Stimulated activated CD4-positive, alpha-beta T cell treated with anti-CD3 and anti-CD28 coated beads, Interleukin-2, amount 100 ng/mL, for 48 hours (primary cell): ENCODE results near the gene DUSP1.
"Not testable (repeated sequence)": the region's sequence is repeated elsewhere in the genome, so short reads cannot be mapped to it uniquely, and the experiment has no call there.

Experiments used
- DNase-seq, 2 donors: peaks; one replicate each; pipeline ENCODE4 v3.0.0-alpha.2; 2020

DUSP1 gene

DNA sequence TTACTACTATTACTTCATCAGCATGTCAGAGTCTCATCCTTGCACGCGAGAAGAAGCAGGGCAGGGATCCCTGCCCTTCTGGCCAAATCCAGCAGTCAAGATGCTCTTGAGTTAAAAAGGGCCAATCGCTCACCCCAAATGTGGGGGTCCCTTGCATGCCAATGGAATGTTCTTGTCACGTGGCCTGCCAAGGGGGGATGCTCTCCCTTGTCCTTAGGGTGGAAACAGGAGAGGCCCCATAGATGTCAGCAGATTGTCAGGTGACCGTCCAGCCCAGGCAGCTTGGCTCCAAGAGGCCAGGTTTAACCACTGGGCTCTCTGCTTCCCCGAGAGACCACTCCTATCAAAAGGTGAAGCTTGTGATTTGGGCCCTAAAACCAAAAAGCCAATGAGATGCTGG, 25.3 kb upstream of the DUSP1 start:
- no peak for DNase-seq

DNA sequence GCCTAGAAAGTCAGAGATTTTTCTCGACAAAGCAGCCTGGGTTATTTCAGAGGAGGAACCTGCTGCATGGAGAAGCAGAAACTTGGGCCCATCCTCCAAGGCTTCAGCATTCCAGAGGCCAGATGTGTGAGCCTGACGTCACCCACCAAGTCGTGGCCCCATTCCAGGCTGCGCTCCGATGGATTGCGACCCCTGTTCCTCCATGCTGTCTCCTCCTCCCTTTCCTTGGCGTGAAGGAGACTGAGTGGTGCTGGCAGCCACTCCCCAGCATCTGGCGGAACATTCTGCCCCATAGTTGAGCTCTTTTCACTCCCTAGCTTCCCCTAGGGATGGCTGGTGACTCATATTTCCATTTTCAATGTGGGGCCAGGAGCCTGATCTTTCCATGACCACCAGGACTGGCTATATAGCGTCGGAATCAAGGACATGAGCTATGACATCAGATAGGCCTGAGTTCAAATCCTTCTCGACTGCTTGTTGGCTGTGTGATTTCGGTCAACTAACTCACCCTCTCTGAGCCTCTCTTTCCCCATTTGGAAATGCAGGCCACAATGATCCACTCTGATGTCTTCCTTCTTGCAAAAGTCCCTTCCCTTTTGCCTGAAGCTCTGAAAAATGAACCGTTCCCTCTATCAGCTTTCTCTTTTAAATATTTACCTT, 24.5 kb upstream of the DUSP1 start:
- no peak for DNase-seq

DNA sequence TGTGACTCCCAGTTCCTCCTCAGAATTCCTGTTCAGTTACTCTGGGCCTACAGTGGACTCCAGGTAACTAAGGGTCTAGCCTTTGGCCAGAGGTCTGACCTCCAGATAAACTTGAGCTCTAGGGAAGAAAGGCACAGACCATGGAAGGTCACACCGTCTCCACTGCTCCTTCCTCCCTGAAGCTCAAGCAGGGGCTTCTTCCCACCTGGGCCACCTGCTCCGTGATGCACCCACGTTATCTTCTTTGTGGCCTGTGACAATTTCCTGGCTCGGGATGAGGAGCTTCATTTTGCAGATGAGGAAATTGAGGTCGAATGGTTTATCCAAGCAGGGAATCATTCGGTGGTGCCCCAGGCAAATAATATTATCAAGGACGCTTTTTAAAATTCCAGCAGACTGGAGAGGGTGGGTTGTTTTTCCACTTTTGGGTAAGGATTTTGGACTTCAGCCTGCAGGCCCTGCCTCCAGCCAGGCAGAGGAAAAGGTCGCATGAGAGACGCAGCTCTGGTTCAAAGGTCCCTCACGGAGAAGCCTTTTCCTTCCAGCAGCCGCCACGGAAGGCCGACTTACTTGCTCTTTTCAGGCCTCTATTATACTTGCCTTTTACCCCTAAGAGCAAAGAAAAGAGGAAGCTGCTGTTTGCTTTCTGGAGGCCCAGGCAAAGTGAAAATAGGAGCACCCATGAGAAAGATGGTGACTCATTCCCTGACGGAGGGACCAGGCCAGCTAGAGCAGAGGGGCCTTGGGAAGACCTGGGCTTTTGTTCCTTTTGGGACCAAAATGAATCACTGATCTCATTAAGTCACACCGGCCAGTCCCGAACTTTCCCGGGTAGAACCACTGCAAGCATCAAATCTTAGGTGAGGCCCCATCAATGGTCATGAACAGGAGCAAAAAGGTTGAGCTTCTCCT, 22.8 kb upstream of the DUSP1 start:
- no peak for DNase-seq

- DNase-seq = no peak
Observed at GRCh38 chr5:172792701-172793570, 21.9 kb upstream of the DUSP1 start.

DNA sequence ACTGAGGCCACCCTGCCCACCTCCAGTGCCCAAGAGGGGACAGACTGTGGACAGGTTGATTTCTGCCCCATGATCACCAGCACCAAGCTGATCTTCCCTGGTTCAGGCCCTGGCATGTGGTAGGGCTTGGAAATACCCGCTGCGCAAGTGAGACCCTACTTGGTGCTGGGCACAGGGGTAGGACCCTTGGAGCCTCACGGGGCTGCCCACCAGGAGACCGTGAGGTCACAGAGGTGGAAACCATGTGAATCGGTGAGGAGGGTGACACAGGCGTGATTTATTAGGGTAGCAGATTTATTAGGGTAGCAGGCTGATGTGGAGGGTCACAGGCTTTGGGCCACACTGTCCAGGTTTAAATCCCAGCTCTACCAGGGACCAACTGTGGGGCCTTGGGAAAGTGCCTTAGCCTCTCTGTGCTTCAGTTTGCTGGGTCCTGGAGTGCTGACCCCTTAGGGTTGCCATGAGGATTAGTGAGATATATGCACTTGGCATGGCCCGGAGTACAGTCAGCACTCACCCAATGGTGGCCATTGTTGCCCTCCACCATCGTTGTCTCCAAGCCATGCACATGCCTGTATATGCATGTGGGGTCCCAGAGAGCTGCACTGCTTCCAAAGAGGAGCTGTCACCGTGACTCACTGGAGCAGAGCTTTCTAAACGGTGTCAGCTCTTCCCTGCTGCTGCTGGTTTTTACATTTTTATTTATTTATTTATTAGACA, 20.9 kb upstream of the DUSP1 start:
- DNase-seq = no peak

DNA sequence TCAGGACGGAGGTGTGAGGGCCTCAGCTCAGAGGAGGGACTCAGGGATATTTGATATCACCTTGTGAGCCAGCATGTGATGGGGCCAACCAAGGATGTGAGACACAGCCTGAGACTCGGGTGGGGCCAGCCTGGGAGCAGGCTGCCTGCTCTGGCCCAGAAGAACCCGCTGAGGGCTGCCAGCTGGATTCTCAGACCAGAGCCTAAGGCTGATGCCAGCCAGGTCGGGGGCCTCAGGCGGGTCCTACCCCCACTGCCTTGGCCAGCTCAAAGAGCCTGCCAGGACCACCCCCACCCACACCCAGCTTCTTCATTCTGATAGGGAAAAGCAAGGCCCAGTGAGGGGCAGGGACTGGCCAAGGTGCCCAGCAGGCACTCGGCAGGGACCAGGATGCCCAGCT, 20.3 kb upstream of the DUSP1 start:
- no peak for DNase-seq

GRCh38 chr5:172790496-172790889, 19.5 kb upstream of the DUSP1 start:
- no peak for DNase-seq

DNA sequence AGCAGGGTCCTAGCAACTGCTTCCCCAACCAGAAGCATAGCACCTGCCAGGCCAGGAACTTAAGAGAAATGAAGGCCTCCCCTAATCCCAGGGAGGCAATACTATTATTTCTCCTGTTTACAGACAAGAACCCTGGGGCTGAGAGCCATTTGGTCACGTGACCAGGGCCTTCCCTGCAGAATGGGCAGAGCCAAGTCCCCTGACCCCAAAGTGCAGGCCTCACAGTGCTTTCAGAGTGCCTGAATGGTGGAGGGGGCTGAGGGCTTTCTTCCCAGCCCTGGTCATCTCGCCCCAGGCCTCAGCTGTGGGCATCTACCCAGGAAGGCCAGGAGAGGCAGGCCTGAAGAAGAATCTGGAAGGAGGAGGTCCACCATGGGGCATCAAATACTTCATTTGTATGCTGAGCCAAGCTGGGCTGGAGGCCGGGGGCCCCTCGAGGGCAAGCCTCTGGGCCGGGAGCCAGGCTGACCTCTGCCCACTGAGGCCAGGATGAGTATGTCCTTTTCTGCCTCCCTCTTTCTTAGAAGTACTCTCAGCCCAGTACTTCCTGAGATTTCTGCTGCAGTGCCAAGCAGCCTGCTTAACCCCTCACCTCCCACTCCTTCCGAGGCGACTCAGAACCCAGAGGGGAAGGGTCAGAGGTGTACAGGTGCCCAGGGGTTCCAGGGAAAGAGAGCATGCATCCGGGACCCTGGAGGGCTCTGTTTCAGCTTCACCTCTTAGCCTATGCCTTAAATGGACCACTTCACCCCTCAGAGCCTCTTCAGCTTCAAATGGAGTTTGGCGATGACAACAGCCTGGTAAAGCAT, 18.9 kb upstream of the DUSP1 start:
- DNase-seq = no peak

- DNase-seq = no peak
Observed at GRCh38 chr5:172788771-172789686, 18.0 kb upstream of the DUSP1 start.

GRCh38 chr5:172787538-172787937, 16.5 kb upstream of the DUSP1 start:
- DNase-seq = not testable (repeated sequence)

- no peak for DNase-seq
Observed at GRCh38 chr5:172786736-172787462, 15.9 kb upstream of the DUSP1 start.

GRCh38 chr5:172785429-172786088, 14.6 kb upstream of the DUSP1 start:
- DNase-seq = no peak

DNA sequence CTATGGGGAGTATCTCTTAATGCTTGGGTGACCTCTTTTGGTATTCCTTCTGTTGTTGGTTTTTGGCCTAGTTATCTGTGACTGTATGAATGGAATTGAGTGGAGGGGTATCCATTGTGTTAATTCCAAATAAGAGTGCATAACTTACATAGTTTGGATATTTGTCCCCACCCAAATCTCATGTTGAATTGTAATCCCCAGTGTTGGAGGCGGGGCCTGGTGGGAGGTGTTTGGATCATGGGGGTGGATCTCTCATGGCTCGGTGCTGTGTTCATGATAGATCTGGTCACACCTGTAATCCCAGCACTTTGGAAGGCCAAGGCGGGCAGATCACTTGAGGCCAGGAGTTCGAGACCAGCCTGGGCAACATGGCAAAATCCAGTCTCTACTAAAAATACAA, 13.2 kb upstream of the DUSP1 start:
- not testable (repeated sequence) for DNase-seq

- DNase-seq = not testable (repeated sequence)
Observed at GRCh38 chr5:172783319-172783718, 12.3 kb upstream of the DUSP1 start.

DNA sequence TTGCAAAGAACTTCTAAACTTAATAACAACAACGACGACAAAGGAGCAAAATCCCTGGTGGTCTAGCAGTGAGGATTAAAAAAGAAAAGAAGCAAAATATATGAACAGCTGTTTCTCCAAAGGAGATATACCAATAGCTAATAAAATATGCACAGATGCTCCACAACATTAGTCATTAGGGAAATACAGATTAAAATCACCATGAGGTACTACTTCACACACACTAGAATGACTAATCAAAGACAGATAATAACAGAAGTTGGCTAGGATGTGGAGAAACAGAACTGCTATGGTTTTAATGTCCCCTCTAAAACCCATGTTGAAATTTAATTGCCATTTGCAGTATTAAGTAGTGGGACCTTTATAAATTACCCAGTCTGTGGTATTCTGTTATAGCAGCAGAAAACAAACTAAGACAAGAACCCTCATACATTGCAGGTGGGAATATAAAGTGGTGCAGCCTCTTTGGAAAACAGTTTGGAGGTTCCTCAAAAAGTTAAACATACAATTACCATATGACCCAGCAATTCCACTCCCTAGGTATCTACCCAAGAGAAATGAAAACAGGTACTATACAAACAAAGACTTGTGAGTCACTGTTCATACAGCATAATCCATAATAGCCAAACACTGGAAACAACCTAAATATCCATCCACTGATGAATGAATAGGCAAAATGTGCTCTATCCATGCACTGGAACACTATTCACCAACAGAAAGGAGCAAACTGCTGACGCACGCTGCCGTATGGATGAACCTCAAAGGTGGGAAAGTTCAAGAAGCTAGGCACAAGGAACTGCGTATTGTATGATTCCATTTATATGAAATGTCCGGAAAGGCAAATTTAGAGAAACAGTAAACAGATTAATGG, 11.4 kb upstream of the DUSP1 start:
- no peak for DNase-seq

- no peak for DNase-seq
Observed at GRCh38 chr5:172779691-172780341, 8.8 kb upstream of the DUSP1 start.
